Thyroid gland (tissue), 4 donors: ENCODE measurements around the gene TM4SF5.

ENCODE experiments used
- POLR2A ChIP-seq, 2 donors: fragments of 450-650 bp; IDR thresholded peaks; one replicate each; pipeline ENCODE4 v1.6.1; 2017; ENCODE audit warnings: antibody characterized with exemption in 2 of 2, mild to moderate bottlenecking in 2 of 2, moderate library complexity in 1 of 2
- TF ChIP-seq, protein P1 (sequence below), 6 experiments: fragments of 200-600 bp in 3 of 6; fragments of 450-650 bp in 3 of 6; sonication (generic) in 3 of 6; IDR thresholded peaks; one replicate each; pipeline ENCODE4 v1.5.1; 2016 to 2019; ENCODE audit warnings: antibody characterized with exemption in 6 of 6, mild to moderate bottlenecking in 2 of 6, inconsistent platforms in 1 of 6, moderate library complexity in 1 of 6

DNA sequence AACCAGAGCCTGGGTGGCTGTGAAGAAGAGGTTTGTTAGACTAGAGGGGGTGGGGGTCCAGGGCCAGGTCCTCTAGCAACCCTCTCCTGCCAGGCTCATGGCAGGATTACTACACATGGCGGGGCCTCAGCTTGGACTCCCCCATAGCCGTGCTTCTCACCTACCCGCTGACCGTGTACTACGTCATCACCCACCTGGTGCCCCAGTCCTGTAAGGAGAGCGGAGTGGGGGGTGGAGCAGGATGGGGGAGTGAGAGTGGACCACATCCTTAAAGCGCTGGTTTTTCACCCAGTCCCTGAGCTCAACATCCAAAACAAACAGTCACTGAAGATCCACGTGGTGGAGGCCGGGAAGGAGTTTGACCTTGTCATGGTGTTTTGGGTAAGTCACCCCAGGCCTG is 27.8 kb upstream of the TM4SF5 start:
- TF ChIP-seq, protein P1, sequence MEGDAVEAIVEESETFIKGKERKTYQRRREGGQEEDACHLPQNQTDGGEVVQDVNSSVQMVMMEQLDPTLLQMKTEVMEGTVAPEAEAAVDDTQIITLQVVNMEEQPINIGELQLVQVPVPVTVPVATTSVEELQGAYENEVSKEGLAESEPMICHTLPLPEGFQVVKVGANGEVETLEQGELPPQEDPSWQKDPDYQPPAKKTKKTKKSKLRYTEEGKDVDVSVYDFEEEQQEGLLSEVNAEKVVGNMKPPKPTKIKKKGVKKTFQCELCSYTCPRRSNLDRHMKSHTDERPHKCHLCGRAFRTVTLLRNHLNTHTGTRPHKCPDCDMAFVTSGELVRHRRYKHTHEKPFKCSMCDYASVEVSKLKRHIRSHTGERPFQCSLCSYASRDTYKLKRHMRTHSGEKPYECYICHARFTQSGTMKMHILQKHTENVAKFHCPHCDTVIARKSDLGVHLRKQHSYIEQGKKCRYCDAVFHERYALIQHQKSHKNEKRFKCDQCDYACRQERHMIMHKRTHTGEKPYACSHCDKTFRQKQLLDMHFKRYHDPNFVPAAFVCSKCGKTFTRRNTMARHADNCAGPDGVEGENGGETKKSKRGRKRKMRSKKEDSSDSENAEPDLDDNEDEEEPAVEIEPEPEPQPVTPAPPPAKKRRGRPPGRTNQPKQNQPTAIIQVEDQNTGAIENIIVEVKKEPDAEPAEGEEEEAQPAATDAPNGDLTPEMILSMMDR (IDR thresholded peaks at IDR 0.05), result no peak
- no peak for TF ChIP-seq POLR2A (IDR thresholded peaks at IDR 0.05)
